H1 (cell line): ENCODE data around the gene HPS5. TPM values are rescaled to one million over a fixed set of nuclear protein-coding genes. Genes with fewer than 3 reads are reported as not detected.

Experiments
- CTCF ChIA-PET: fragments of 300-600 bp; sonication (Branson Sonifier 250); formaldehyde crosslinking; loops from one replicate; lab custom pipeline; 2021; ENCODE audit not compliant: partially characterized antibody; lab: Charles Lee
- POLR2A ChIA-PET: fragments of 300-600 bp; sonication (Branson Sonifier 250); formaldehyde crosslinking; loops from one replicate; lab custom pipeline; 2021; ENCODE audit warnings: inconsistent platforms; ENCODE audit not compliant: partially characterized antibody; lab: Charles Lee
- DNase-seq, 2 experiments: peaks; one replicate each; pipeline versions ENCODE4 v3.0.0 to v3.0.0-alpha.2; 2010 to 2022; ENCODE audit warnings: low spot score in 2 of 2, low read depth in 1 of 2, mixed read lengths in 1 of 2
- FAIRE-seq: peaks from 2 replicates; lab custom pipeline; 2011; peaks lifted over from hg19 to GRCh38; lab: Jason Lieb, UNC
- H2AFZ ChIP-seq: 2 replicates; pipeline ENCODE4 v1.8.1; 2012; ENCODE audit warnings: low read length, inconsistent platforms
- H2AK5ac ChIP-seq: 2 replicates; pipeline ENCODE4 v1.6.1; 2013; ENCODE audit warnings: low read depth, low read length
- H2BK120ac ChIP-seq: replicated peaks from 2 replicates; pipeline ENCODE3; 2013; ENCODE audit warnings: low read depth, low read length, inconsistent platforms
- H2BK12ac ChIP-seq: 2 replicates; pipeline ENCODE4 v1.6.1; 2013; ENCODE audit warnings: low read depth, low read length
- H2BK15ac ChIP-seq: 2 replicates; pipeline ENCODE4 v1.6.1; 2013; ENCODE audit warnings: low read length
- H2BK20ac ChIP-seq: 2 replicates; pipeline ENCODE4 v1.6.1; 2013; ENCODE audit warnings: low read length
- H2BK5ac ChIP-seq: 2 replicates; pipeline ENCODE4 v1.6.1; 2013; ENCODE audit warnings: low read depth, low read length
- H3K14ac ChIP-seq: 2 replicates; pipeline ENCODE4 v1.6.1; 2013; ENCODE audit warnings: inconsistent platforms; ENCODE audit not compliant: insufficient read length
- H3K18ac ChIP-seq: 2 replicates; pipeline ENCODE4 v1.6.1; 2013; ENCODE audit warnings: low read length; ENCODE audit errors: extremely low read depth
- H3K23ac ChIP-seq: 2 replicates; pipeline ENCODE4 v1.6.1; 2013; ENCODE audit warnings: inconsistent platforms; ENCODE audit not compliant: insufficient read length
- H3K23me2 ChIP-seq: 2 replicates; pipeline ENCODE4 v1.6.1; 2013; ENCODE audit warnings: low read depth, low read length
- H3K27ac ChIP-seq: 2 replicates; pipeline ENCODE4 v1.6.1; 2011; ENCODE audit warnings: low read depth, low read length, inconsistent platforms
- H3K27me3 ChIP-seq, 4 experiments: replicated peaks in 1 of 4; 1 replicate in 1 of 4; 2 replicates in 3 of 4; pipeline versions ENCODE4 v1.6.1 to v1.8.1; 2011 to 2013; ENCODE audit warnings: low read length in 3 of 4, mild to moderate bottlenecking in 3 of 4, inconsistent platforms in 2 of 4, mixed read lengths in 2 of 4, moderate library complexity in 1 of 4; ENCODE audit not compliant: control insufficient read depth in 3 of 4, insufficient read depth in 3 of 4; ENCODE audit errors: extremely low read depth in 1 of 4
- H3K36me3 ChIP-seq, 4 experiments: 2 replicates each; pipeline versions ENCODE4 v1.6.1 to v1.8.1; 2011 to 2013; ENCODE audit warnings: mild to moderate bottlenecking in 4 of 4, low read length in 3 of 4, moderate library complexity in 2 of 4, control low read depth in 1 of 4, inconsistent platforms in 1 of 4; ENCODE audit not compliant: insufficient read depth in 4 of 4, control insufficient read depth in 2 of 4
- H3K4ac ChIP-seq: replicated peaks from 2 replicates; pipeline ENCODE3; 2013; ENCODE audit warnings: low read length, low read depth, mixed read lengths, inconsistent platforms; ENCODE audit not compliant: insufficient read length
- H3K4me1 ChIP-seq, 4 experiments: replicated peaks in 1 of 4; 1 replicate in 1 of 4; 2 replicates in 3 of 4; pipeline versions ENCODE4 v1.6.1 to v1.8.1; 2011 to 2013; ENCODE audit warnings: low read length in 3 of 4, inconsistent platforms in 2 of 4, mixed read lengths in 1 of 4; ENCODE audit not compliant: insufficient read depth in 4 of 4, control insufficient read depth in 3 of 4
- H3K4me2 ChIP-seq, 2 experiments: 2 replicates each; pipeline versions ENCODE4 v1.6.1 to v1.8.1; 2011 to 2013; ENCODE audit warnings: low read depth in 2 of 2, low read length in 2 of 2, control low read depth in 1 of 2, inconsistent platforms in 1 of 2, mild to moderate bottlenecking in 1 of 2; ENCODE audit not compliant: insufficient read depth in 1 of 2
- H3K4me3 ChIP-seq, 4 experiments: fragments of 200-600, 300-600 bp in 1 of 4; sonication (generic), shearing (Covaris generic), sonication (Bioruptor Twin) in 1 of 4; 2 replicates each; pipeline versions ENCODE4 v1.5.1 to v1.8.1; 2011 to 2016; ENCODE audit warnings: low read length in 4 of 4, low read depth in 3 of 4, control low read depth in 2 of 4, inconsistent platforms in 2 of 4, mild to moderate bottlenecking in 2 of 4, mixed read lengths in 1 of 4, moderate library complexity in 1 of 4; ENCODE audit not compliant: insufficient read depth in 2 of 4; ENCODE audit errors: extremely low read depth in 1 of 4
- H3K56ac ChIP-seq: replicated peaks from 2 replicates; pipeline ENCODE3; 2013; ENCODE audit warnings: low read depth, mild to moderate bottlenecking, mixed read lengths, low read length, inconsistent platforms; ENCODE audit not compliant: insufficient read length
- H3K79me1 ChIP-seq: 2 replicates; pipeline ENCODE4 v1.6.1; 2013; ENCODE audit warnings: low read depth, low read length, control low read depth
- H3K79me2 ChIP-seq, 2 experiments: 2 replicates each; pipeline versions ENCODE4 v1.6.1 to v1.8.1; 2012 to 2013; ENCODE audit warnings: low read length in 2 of 2, mild to moderate bottlenecking in 2 of 2, inconsistent platforms in 1 of 2; ENCODE audit not compliant: insufficient read depth in 2 of 2, control insufficient read depth in 1 of 2
- H3K9ac ChIP-seq, 4 experiments: replicated peaks in 1 of 4; 1 replicate in 1 of 4; 2 replicates in 3 of 4; pipeline versions ENCODE4 v1.6.1 to v1.8.1; 2011 to 2013; ENCODE audit warnings: low read depth in 3 of 4, low read length in 3 of 4, control low read depth in 2 of 4, mild to moderate bottlenecking in 2 of 4, moderate library complexity in 2 of 4, inconsistent platforms in 1 of 4; ENCODE audit errors: extremely low read depth in 1 of 4
- H3K9me3 ChIP-seq, 2 experiments: 2 replicates each; pipeline versions ENCODE4 v1.6.1 to v1.8.1; 2012 to 2013; ENCODE audit warnings: mild to moderate bottlenecking in 2 of 2, moderate library complexity in 2 of 2, control low read depth in 1 of 2, inconsistent platforms in 1 of 2, low read depth in 1 of 2, low read length in 1 of 2, mixed read lengths in 1 of 2; ENCODE audit not compliant: insufficient read depth in 2 of 2
- H4K20me1 ChIP-seq, 2 experiments: replicated peaks in 1 of 2; 2 replicates each; pipeline versions ENCODE3 to v1.8.1; 2011 to 2013; ENCODE audit warnings: inconsistent platforms in 2 of 2, low read length in 2 of 2, mild to moderate bottlenecking in 1 of 2; ENCODE audit not compliant: insufficient read depth in 2 of 2, control insufficient read depth in 1 of 2
- H4K5ac ChIP-seq: 2 replicates; pipeline ENCODE4 v1.6.1; 2013; ENCODE audit warnings: low read length, low read depth, mixed read lengths, inconsistent platforms; ENCODE audit not compliant: insufficient read length
- H4K8ac ChIP-seq: 2 replicates; pipeline ENCODE4 v1.8.0; 2013; ENCODE audit warnings: mild to moderate bottlenecking, moderate library complexity, low read length, inconsistent platforms; ENCODE audit not compliant: insufficient read depth; ENCODE audit errors: extremely low read depth
- H4K91ac ChIP-seq: replicated peaks from 2 replicates; pipeline ENCODE3; 2013; ENCODE audit warnings: low read length, mixed read lengths, inconsistent platforms; ENCODE audit not compliant: insufficient read length
- BACH1 ChIP-seq: IDR thresholded peaks from 2 replicates; pipeline ENCODE4 v1.6.1; 2012; ENCODE audit warnings: low read length, improper control_type of control experiment
- CBX5 ChIP-seq: fragments of 300-800, 300-1000 bp; sonication (generic); IDR thresholded peaks from 2 replicates; pipeline ENCODE4 v1.7.1; 2016; ENCODE audit warnings: antibody characterized with exemption, low read length, low read depth
- CEBPB ChIP-seq: IDR thresholded peaks from 2 replicates; pipeline ENCODE4 v1.6.1; 2012; ENCODE audit warnings: low read depth, low read length
- GTF2F1 ChIP-seq: IDR thresholded peaks from 2 replicates; pipeline ENCODE4 v1.6.1; 2012; ENCODE audit warnings: low read depth, low read length, improper control_type of control experiment, borderline replicate concordance
- JUND ChIP-seq: IDR thresholded peaks from 2 replicates; pipeline ENCODE4 v1.6.1; 2011; ENCODE audit warnings: mild to moderate bottlenecking, improper control_type of control experiment, low read length
- MAFK ChIP-seq: IDR thresholded peaks from 2 replicates; pipeline ENCODE4 v1.6.1; 2012; ENCODE audit warnings: low read depth, mild to moderate bottlenecking, improper control_type of control experiment, low read length
- NRF1 ChIP-seq: IDR thresholded peaks from 2 replicates; pipeline ENCODE4 v1.6.1; 2011; ENCODE audit warnings: mild to moderate bottlenecking, low read depth, low read length, improper control_type of control experiment
- POU5F1 ChIP-seq: IDR thresholded peaks from 2 replicates; pipeline ENCODE4 v1.6.1; 2011; ENCODE audit warnings: low read depth, mild to moderate bottlenecking, low read length, moderate library complexity
- RAD21 ChIP-seq, 2 experiments: IDR thresholded peaks in 1 of 2; conservative IDR thresholded peaks in 1 of 2; 2 replicates each; pipeline ENCODE4 v1.6.1; 2011; ENCODE audit warnings: low read depth in 2 of 2, low read length in 2 of 2, improper control_type of control experiment in 1 of 2, inconsistent platforms in 1 of 2, mild to moderate bottlenecking in 1 of 2, moderate library complexity in 1 of 2
- RBBP5 ChIP-seq: IDR thresholded peaks from 2 replicates; pipeline ENCODE4 v1.7.1; 2012; ENCODE audit warnings: low read depth, mild to moderate bottlenecking, inconsistent platforms, low read length, moderate library complexity, borderline replicate concordance
- SIN3A ChIP-seq, 2 experiments: IDR thresholded peaks in 1 of 2; conservative IDR thresholded peaks in 1 of 2; 2 replicates each; pipeline ENCODE4 v1.6.1; 2011 to 2012; ENCODE audit warnings: low read length in 2 of 2, improper control_type of control experiment in 1 of 2, low read depth in 1 of 2, mild to moderate bottlenecking in 1 of 2
- SIRT6 ChIP-seq: IDR thresholded peaks from one replicate; pipeline ENCODE4 v1.7.1; 2012; ENCODE audit warnings: low read length, inconsistent platforms
- SP2 ChIP-seq: IDR thresholded peaks from 2 replicates; pipeline ENCODE4 v1.6.1; 2012; ENCODE audit warnings: mild to moderate bottlenecking, low read length, inconsistent platforms
- TAF7 ChIP-seq: optimal IDR thresholded peaks from 2 replicates; pipeline ENCODE3; 2011; ENCODE audit warnings: low read depth, mild to moderate bottlenecking, inconsistent platforms, low read length, moderate library complexity, borderline replicate concordance
- WGBS, 2 experiments: shearing (Covaris generic) in 1 of 2; methylation state at CpG; one replicate each; pipeline versions ENCODE4 v1.1.6 to v1.1.7; 2013 to 2015; ENCODE audit warnings: low lambda C conversion rate in 2 of 2, mixed read lengths in 2 of 2, inconsistent platforms in 1 of 2, low coverage in 1 of 2, missing lambda C conversion rate in 1 of 2; ENCODE audit not compliant: insufficient replicate concordance in 2 of 2, insufficient coverage in 1 of 2, insufficient read length in 1 of 2; ENCODE audit errors: extremely low coverage in 1 of 2, missing lambda C conversion rate in 1 of 2; 5-methylcytosine and 5-hydroxymethylcytosine counted together
- polyA plus RNA-seq, 7 experiments: library from polyadenylated mRNA; depleted of rRNA in 3 of 7; stranded (reverse) in 5 of 7; unstranded in 2 of 7; fragments of >200 nt in 5 of 7; fragments of 200-250 nt in 2 of 7; gene quantifications; 1 replicate in 5 of 7; 2 replicates in 1 of 7; 4 replicates in 1 of 7; pipeline versions ENCODE4 v1.2.1 to v1.2.3, GENCODE V29; 2011 to 2013; ENCODE audit warnings: missing spikeins in 2 of 7, mixed read lengths in 2 of 7
- total RNA-seq: library from RNA; stranded (reverse); fragmentation: NEBNext Ultra II Directional; extraction: Animal tissue kit (Norgen Biotek cat#: 25700); gene quantifications from 2 replicates; pipeline ENCODE4 v1.2.1, GENCODE V29; 2021

Gene HPS5
- total and polyA plus RNA-seq, 2 of the 8 experiments (the other 6 are each of a cell fraction or from before 2014, with no cell fraction given): 5.0 to 18.5 TPM

GRCh38 chr11:18294862-18295261 is 27.1 kb downstream of the HPS5 start:
- H3K4me1 ChIP-seq: no peaks in the 10 kb centered on the region
- H3K4ac ChIP-seq: no peak overlapping the region
- FAIRE-seq (no peak), DNase-seq (no peak)
- no peak overlapping the region for H2AFZ ChIP-seq
- H2BK20ac ChIP-seq: no peak overlapping the region
- ChIA-PET POLR2A (interaction anchor here (0.9 to 1.2 kb wide), 2 partner anchors 8 to 20 kb away, joined by 3 read pairs; no protein-coding TSS in a partner anchor), CTCF (interaction anchor here (1.5 to 1.8 kb wide), 2 partner anchors 11 to 179 kb away, joined by 3 to 7 read pairs; no protein-coding TSS in a partner anchor)
- no peaks in the 10 kb centered on the region for H3K79me1 ChIP-seq
- H2BK120ac ChIP-seq: no peak overlapping the region
- H4K5ac ChIP-seq: no peak overlapping the region
- H3K27ac ChIP-seq: no peak overlapping the region
- no peak overlapping the region for H2BK5ac ChIP-seq
- H2BK12ac ChIP-seq: no peak overlapping the region
- no peak overlapping the region for H3K4me2 ChIP-seq
- H4K20me1 ChIP-seq: peaks cover 0 to 2% of the 10 kb centered on the region in 2 experiments
- H3K23ac ChIP-seq: no peak overlapping the region
- H3K56ac ChIP-seq: no peak overlapping the region
- peaks cover 6 to 66% (median 54%) of the 10 kb centered on the region in 4 experiments; a peak in 7 of 8 replicates for H3K36me3 ChIP-seq
- WGBS, 2 experiments: 85% methylated on average over 5 of the region's 5 CpGs; no CpG with 5 or more reads in 1 of the 2 experiments
- no peak overlapping the region for H3K9ac ChIP-seq
- H3K14ac ChIP-seq: no peak overlapping the region
- no peak overlapping the region for H2AK5ac ChIP-seq
- no peaks in the 10 kb centered on the region for H3K23me2 ChIP-seq
- H3K18ac ChIP-seq: no peak overlapping the region
- H4K8ac ChIP-seq: no peak overlapping the region
- H4K91ac ChIP-seq: no peak overlapping the region
- H3K4me3 ChIP-seq: no peak overlapping the region
- H2BK15ac ChIP-seq: no peak overlapping the region
- H3K9me3 ChIP-seq: no peaks in the 10 kb centered on the region
- H3K79me2 ChIP-seq: no peaks in the 10 kb centered on the region
- H3K27me3 ChIP-seq: no peaks in the 10 kb centered on the region
- TF ChIP-seq CEBPB (no peak), POU5F1 (no peak), MAFK (no peak), BACH1 (no peak), CBX5 (no peak), SIN3A (conservative IDR thresholded peaks at IDR 0.05 in 1 of 2, IDR thresholded peaks at IDR 0.05 in 1 of 2; ENCODE audit: low read depth in 1 of 2, low read length in 2 of 2) (no peak), TAF7 (no peak), RBBP5 (no peak), SP2 (no peak), GTF2F1 (no peak), NRF1 (no peak), SIRT6 (no peak), JUND (no peak), RAD21 (IDR thresholded peaks at IDR 0.05 in 1 of 2, conservative IDR thresholded peaks at IDR 0.05 in 1 of 2; ENCODE audit: low read depth in 2 of 2, low read length in 2 of 2) (no peak)
